HEK293 (cell line): ENCODE results near the gene NPTX1.
A peak's percentile ranks its signal among the peaks of the same experiment; 100 is the strongest.

ENCODE experiments used
- CTCF ChIA-PET: fragments of 350-600 bp; formaldehyde crosslinking; extraction: SDS; loops from one replicate; lab custom pipeline; 2021; ENCODE audit warnings: antibody characterized with exemption; lab: Yijun Ruan, JAX
- POLR2A ChIA-PET: fragments of 300-600 bp; formaldehyde crosslinking; extraction: SDS; loops from one replicate; lab custom pipeline; 2020; ENCODE audit warnings: antibody characterized with exemption, inconsistent platforms; lab: Yijun Ruan, JAX
- H3K27ac ChIP-seq: fragments of 200-500 bp; sonication (Bioruptor generic); 2 replicates; pipeline ENCODE4 v1.5.1; 2014; ENCODE audit warnings: low read depth, low read length, control low read depth, inconsistent platforms; ENCODE audit errors: extremely low read depth
- H3K36me3 ChIP-seq, 2 experiments: fragments of 200-500 bp in 1 of 2; sonication (Bioruptor generic) in 1 of 2; 1 replicate in 1 of 2; 2 replicates in 1 of 2; pipeline ENCODE4 v1.5.1; 2014 to 2017; ENCODE audit warnings: inconsistent platforms in 2 of 2, low read length in 2 of 2; ENCODE audit not compliant: control insufficient read depth in 2 of 2, insufficient read depth in 1 of 2
- H3K4me1 ChIP-seq: fragments of 200-500 bp; sonication (Bioruptor generic); 2 replicates; pipeline ENCODE4 v1.5.1; 2014; ENCODE audit warnings: mild to moderate bottlenecking, low read length, inconsistent platforms; ENCODE audit not compliant: control insufficient read depth, insufficient read depth
- H3K4me3 ChIP-seq: 2 replicates; pipeline ENCODE4 v1.5.1; 2011; ENCODE audit warnings: low read depth, mild to moderate bottlenecking, control low read depth, low read length, moderate library complexity
- H3K9me3 ChIP-seq: fragments of 200-500 bp; sonication (Bioruptor generic); 2 replicates; pipeline ENCODE4 v1.5.1; 2014; ENCODE audit warnings: low read depth, low read length, inconsistent platforms; ENCODE audit not compliant: control insufficient read depth, insufficient read depth
- GLIS2 ChIP-seq: fragments of 450-650 bp; formaldehyde crosslinking; IDR thresholded peaks from 2 replicates; pipeline ENCODE4 v1.5.1; 2016; ENCODE audit warnings: missing biosample characterization, missing genetic modification characterization
- KLF1 ChIP-seq: fragments of 450-650 bp; formaldehyde crosslinking; IDR thresholded peaks from 2 replicates; pipeline ENCODE4 v1.5.1; 2016; ENCODE audit warnings: missing biosample characterization, missing genetic modification characterization
- ZBTB17 ChIP-seq: fragments of 450-650 bp; formaldehyde crosslinking; IDR thresholded peaks from 2 replicates; pipeline ENCODE4 v1.5.1; 2016; ENCODE audit warnings: missing biosample characterization, missing genetic modification characterization
- ZBTB20 ChIP-seq: fragments of 450-650 bp; formaldehyde crosslinking; IDR thresholded peaks from 2 replicates; pipeline ENCODE4 v1.5.1; 2016; ENCODE audit warnings: missing biosample characterization, missing genetic modification characterization
- ZBTB26 ChIP-seq: fragments of 450-650 bp; formaldehyde crosslinking; optimal IDR thresholded peaks from 2 replicates; pipeline ENCODE3; 2016; ENCODE audit warnings: missing biosample characterization, mild to moderate bottlenecking, missing genetic modification characterization
- ZBTB48 ChIP-seq: fragments of 450-650 bp; formaldehyde crosslinking; IDR thresholded peaks from 2 replicates; pipeline ENCODE4 v1.5.1; 2016; ENCODE audit warnings: missing biosample characterization, missing genetic modification characterization
- ZNF10 ChIP-seq: fragments of 450-650 bp; formaldehyde crosslinking; IDR thresholded peaks from 2 replicates; pipeline ENCODE4 v1.5.1; 2017; ENCODE audit warnings: missing biosample characterization, missing genetic modification characterization
- ZNF114 ChIP-seq: fragments of 450-650 bp; formaldehyde crosslinking; IDR thresholded peaks from 2 replicates; pipeline ENCODE4 v1.5.0; 2017; ENCODE audit warnings: missing biosample characterization, missing genetic modification characterization
- ZNF223 ChIP-seq: fragments of 450-650 bp; formaldehyde crosslinking; IDR thresholded peaks from 2 replicates; pipeline ENCODE4 v1.5.1; 2016; ENCODE audit warnings: missing biosample characterization, missing genetic modification characterization
- ZNF266 ChIP-seq: fragments of 450-650 bp; formaldehyde crosslinking; IDR thresholded peaks from 2 replicates; pipeline ENCODE4 v1.5.1; 2016; ENCODE audit warnings: missing biosample characterization, missing genetic modification characterization, low read depth
- ZNF274 ChIP-seq, 2 experiments: fragments of 200-500 bp in 1 of 2; fragments of 450-650 bp in 1 of 2; sonication (Bioruptor generic) in 1 of 2; formaldehyde crosslinking in 1 of 2; IDR thresholded peaks; 2 replicates each; pipeline versions ENCODE4 v1.5.1 to v1.6.1; 2014 to 2016; ENCODE audit warnings: borderline replicate concordance in 1 of 2, inconsistent platforms in 1 of 2, low read length in 1 of 2, missing biosample characterization in 1 of 2, missing genetic modification characterization in 1 of 2
- ZNF280D ChIP-seq: fragments of 450-650 bp; formaldehyde crosslinking; IDR thresholded peaks from 2 replicates; pipeline ENCODE4 v1.5.1; 2016; ENCODE audit warnings: missing biosample characterization, missing genetic modification characterization
- ZNF335 ChIP-seq: fragments of 450-650 bp; formaldehyde crosslinking; conservative IDR thresholded peaks from 2 replicates; pipeline ENCODE4 v1.5.1; 2016; ENCODE audit warnings: missing biosample characterization, missing genetic modification characterization
- ZNF341 ChIP-seq: fragments of 450-650 bp; formaldehyde crosslinking; IDR thresholded peaks from 2 replicates; pipeline ENCODE4; 2016; ENCODE audit warnings: low read depth, missing biosample characterization, missing genetic modification characterization
- ZNF426 ChIP-seq: fragments of 450-650 bp; formaldehyde crosslinking; IDR thresholded peaks from 2 replicates; pipeline ENCODE4 v1.5.1; 2017; ENCODE audit warnings: missing biosample characterization, missing genetic modification characterization, mild to moderate bottlenecking, inconsistent platforms, moderate library complexity
- ZNF530 ChIP-seq: fragments of 450-650 bp; formaldehyde crosslinking; IDR thresholded peaks from 2 replicates; pipeline ENCODE4 v1.5.1; 2016; ENCODE audit warnings: low read depth, missing biosample characterization, missing genetic modification characterization
- ZNF600 ChIP-seq: fragments of 450-650 bp; formaldehyde crosslinking; IDR thresholded peaks from 2 replicates; pipeline ENCODE4 v1.5.1; 2016; ENCODE audit warnings: missing biosample characterization, missing genetic modification characterization
- ZNF645 ChIP-seq: fragments of 450-650 bp; formaldehyde crosslinking; IDR thresholded peaks from 2 replicates; pipeline ENCODE4; 2016; ENCODE audit warnings: missing biosample characterization, missing genetic modification characterization
- ZNF658 ChIP-seq: fragments of 450-650 bp; formaldehyde crosslinking; IDR thresholded peaks from 2 replicates; pipeline ENCODE4; 2016; ENCODE audit warnings: missing biosample characterization, missing genetic modification characterization
- ZNF670 ChIP-seq: fragments of 450-650 bp; formaldehyde crosslinking; IDR thresholded peaks from 2 replicates; pipeline ENCODE4 v1.5.1; 2016; ENCODE audit warnings: missing biosample characterization, missing genetic modification characterization, low read depth
- ZNF677 ChIP-seq: fragments of 450-650 bp; IDR thresholded peaks from 2 replicates; pipeline ENCODE4 v1.5.0; 2018; ENCODE audit warnings: missing biosample characterization, mild to moderate bottlenecking, missing genetic modification characterization, moderate library complexity
- ZNF707 ChIP-seq: fragments of 450-650 bp; formaldehyde crosslinking; IDR thresholded peaks from 2 replicates; pipeline ENCODE4 v1.5.1; 2016; ENCODE audit warnings: missing biosample characterization, missing genetic modification characterization
- ZNF777 ChIP-seq: fragments of 450-650 bp; formaldehyde crosslinking; IDR thresholded peaks from 2 replicates; pipeline ENCODE4 v1.5.1; 2017; ENCODE audit warnings: missing biosample characterization, missing genetic modification characterization, borderline replicate concordance
- TF ChIP-seq, protein P1 (sequence below): fragments of 450-650 bp; formaldehyde crosslinking; IDR thresholded peaks from 2 replicates; pipeline ENCODE4 v1.5.1; 2017; ENCODE audit warnings: missing biosample characterization, missing genetic modification characterization
- TF ChIP-seq, protein P2 (sequence below): fragments of 450-650 bp; formaldehyde crosslinking; IDR thresholded peaks from 2 replicates; pipeline ENCODE4 v1.5.1; 2017; ENCODE audit warnings: missing biosample characterization, missing genetic modification characterization
- TF ChIP-seq, protein P3 (sequence below): fragments of 450-650 bp; formaldehyde crosslinking; IDR thresholded peaks from 2 replicates; pipeline ENCODE4 v1.5.1; 2017; ENCODE audit warnings: missing biosample characterization, missing genetic modification characterization

The NPTX1 gene

GRCh38 chr17:80474961-80475909, 1.2 kb downstream of the NPTX1 start:
- H3K9me3 ChIP-seq, result no peaks in the 10 kb centered on the region
- peak overlapping the region; percentile 49 for H3K4me3 ChIP-seq
- CTCF ChIA-PET, result interaction anchor here (0.6 to 4.6 kb wide), 15 partner anchors 16 to 516 kb away, joined by 3 to 28 read pairs (median 3); no protein-coding TSS in a partner anchor
- peaks cover 0 to 39% of the 10 kb centered on the region in 2 experiments; a peak in 2 of 3 replicates for H3K36me3 ChIP-seq
- H3K4me1 ChIP-seq, result peaks cover 7% of the 10 kb centered on the region
- POLR2A ChIA-PET, result interaction anchor here (0.6 to 10.4 kb wide), 8 partner anchors 9 to 424 kb away, joined by 3 to 110 read pairs (median 4); partner anchors contain the start of gene RPTOR
- H3K27ac ChIP-seq, result peak overlapping the region; percentile 86; the same call in 1 of the 2 replicates
- no peak for TF ChIP-seq ZNF645 (tag by site-specific recombination)
- TF ChIP-seq ZBTB26 (tag by site-specific recombination), result peak; percentile 78
- TF ChIP-seq ZNF274 (IDR thresholded peaks at IDR 0.05; ENCODE audit: low read length), result no peak
- no peak for TF ChIP-seq ZNF274 (tag by site-specific recombination; IDR thresholded peaks at IDR 0.05; ENCODE audit: borderline replicate concordance)
- TF ChIP-seq KLF1, result no peak
- TF ChIP-seq, protein P1, sequence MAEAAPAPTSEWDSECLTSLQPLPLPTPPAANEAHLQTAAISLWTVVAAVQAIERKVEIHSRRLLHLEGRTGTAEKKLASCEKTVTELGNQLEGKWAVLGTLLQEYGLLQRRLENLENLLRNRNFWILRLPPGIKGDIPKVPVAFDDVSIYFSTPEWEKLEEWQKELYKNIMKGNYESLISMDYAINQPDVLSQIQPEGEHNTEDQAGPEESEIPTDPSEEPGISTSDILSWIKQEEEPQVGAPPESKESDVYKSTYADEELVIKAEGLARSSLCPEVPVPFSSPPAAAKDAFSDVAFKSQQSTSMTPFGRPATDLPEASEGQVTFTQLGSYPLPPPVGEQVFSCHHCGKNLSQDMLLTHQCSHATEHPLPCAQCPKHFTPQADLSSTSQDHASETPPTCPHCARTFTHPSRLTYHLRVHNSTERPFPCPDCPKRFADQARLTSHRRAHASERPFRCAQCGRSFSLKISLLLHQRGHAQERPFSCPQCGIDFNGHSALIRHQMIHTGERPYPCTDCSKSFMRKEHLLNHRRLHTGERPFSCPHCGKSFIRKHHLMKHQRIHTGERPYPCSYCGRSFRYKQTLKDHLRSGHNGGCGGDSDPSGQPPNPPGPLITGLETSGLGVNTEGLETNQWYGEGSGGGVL (tag by site-specific recombination), result no peak
- peak; percentile 54 for TF ChIP-seq ZNF335 (tag by site-specific recombination)
- TF ChIP-seq ZNF600 (tag by site-specific recombination), result peak; percentile 96
- TF ChIP-seq ZNF223 (tag by site-specific recombination), result peak; percentile 86
- no peak for TF ChIP-seq ZNF677 (tag by site-specific recombination)
- TF ChIP-seq ZBTB20 (tag by site-specific recombination), result peak; percentile 92
- 0 out of 2 replicates have a peak, but pooled peaks have one; percentile 1 for TF ChIP-seq ZNF530 (tag by site-specific recombination)
- no peak for TF ChIP-seq ZNF114 (tag by site-specific recombination)
- no peak for TF ChIP-seq ZNF280D
- TF ChIP-seq ZNF658 (tag by site-specific recombination), result no peak
- TF ChIP-seq, protein P2, sequence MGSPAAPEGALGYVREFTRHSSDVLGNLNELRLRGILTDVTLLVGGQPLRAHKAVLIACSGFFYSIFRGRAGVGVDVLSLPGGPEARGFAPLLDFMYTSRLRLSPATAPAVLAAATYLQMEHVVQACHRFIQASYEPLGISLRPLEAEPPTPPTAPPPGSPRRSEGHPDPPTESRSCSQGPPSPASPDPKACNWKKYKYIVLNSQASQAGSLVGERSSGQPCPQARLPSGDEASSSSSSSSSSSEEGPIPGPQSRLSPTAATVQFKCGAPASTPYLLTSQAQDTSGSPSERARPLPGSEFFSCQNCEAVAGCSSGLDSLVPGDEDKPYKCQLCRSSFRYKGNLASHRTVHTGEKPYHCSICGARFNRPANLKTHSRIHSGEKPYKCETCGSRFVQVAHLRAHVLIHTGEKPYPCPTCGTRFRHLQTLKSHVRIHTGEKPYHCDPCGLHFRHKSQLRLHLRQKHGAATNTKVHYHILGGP, result no peak
- TF ChIP-seq ZNF341, result peak; percentile 17; the same call in 1 of the 2 replicates
- TF ChIP-seq, protein P3, sequence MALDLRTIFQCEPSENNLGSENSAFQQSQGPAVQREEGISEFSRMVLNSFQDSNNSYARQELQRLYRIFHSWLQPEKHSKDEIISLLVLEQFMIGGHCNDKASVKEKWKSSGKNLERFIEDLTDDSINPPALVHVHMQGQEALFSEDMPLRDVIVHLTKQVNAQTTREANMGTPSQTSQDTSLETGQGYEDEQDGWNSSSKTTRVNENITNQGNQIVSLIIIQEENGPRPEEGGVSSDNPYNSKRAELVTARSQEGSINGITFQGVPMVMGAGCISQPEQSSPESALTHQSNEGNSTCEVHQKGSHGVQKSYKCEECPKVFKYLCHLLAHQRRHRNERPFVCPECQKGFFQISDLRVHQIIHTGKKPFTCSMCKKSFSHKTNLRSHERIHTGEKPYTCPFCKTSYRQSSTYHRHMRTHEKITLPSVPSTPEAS (tag by site-specific recombination), result no peak
- TF ChIP-seq ZBTB17 (tag by site-specific recombination), result peak; percentile 68
- peak; percentile 77; the same call in 1 of the 2 replicates for TF ChIP-seq ZNF10 (tag by site-specific recombination)
- no peak for TF ChIP-seq ZNF426 (tag by site-specific recombination)
- TF ChIP-seq ZNF266 (tag by site-specific recombination), result no peak
- peak; percentile 95 for TF ChIP-seq ZBTB48 (tag by site-specific recombination)
- no peak for TF ChIP-seq ZNF670 (tag by site-specific recombination)
- TF ChIP-seq ZNF777 (tag by site-specific recombination), result no peak
- TF ChIP-seq ZNF707 (tag by site-specific recombination), result 0 out of 2 replicates have a peak, but pooled peaks have one; percentile 12
- TF ChIP-seq GLIS2, result peak; percentile 83
